ENCODE results near the gene KRTAP5-2.

Gene KRTAP5-2

GRCh38 chr11:1563149-1563638 is 34.9 kb downstream of the KRTAP5-2 start:
- Histone ChIP-seq H3K27ac (no peak overlapping the region), H3K4me3 (ENCODE audit: low read depth, low read length) (no peak overlapping the region), H3K27me3 (replicated peaks) (no peaks in the 10 kb centered on the region), H3K36me3 (replicated peaks) (no peaks in the 10 kb centered on the region)
- no peak for DNase-seq
- in situ Hi-C loops (cut with HindIII; ENCODE audit: low pct_ligation_motif_present, low sequenced_read_pairs), result no loop called here
- no peak for TF ChIP-seq CTCF (IDR thresholded peaks at IDR 0.05; ENCODE audit: low read depth, low read length, missing control alignments)

GRCh38 chr11:1562469-1563148 is 35.5 kb downstream of the KRTAP5-2 start:
- TF ChIP-seq CTCF (IDR thresholded peaks at IDR 0.05; ENCODE audit: low read depth, low read length, missing control alignments), result no peak
- Histone ChIP-seq H3K27me3 (replicated peaks) (no peaks in the 10 kb centered on the region), H3K36me3 (replicated peaks) (no peaks in the 10 kb centered on the region), H3K27ac (no peak overlapping the region), H3K4me3 (ENCODE audit: low read depth, low read length) (no peak overlapping the region)
- DNase-seq, result no peak
- in situ Hi-C loops (cut with HindIII; ENCODE audit: low pct_ligation_motif_present, low sequenced_read_pairs), result no loop called here

- peaks cover 5% of the 10 kb centered on the region for H3K36me3 ChIP-seq (replicated peaks)
- in situ Hi-C loops (cut with HindIII; ENCODE audit: low pct_ligation_motif_present, low sequenced_read_pairs), result no loop called here
- no peak for DNase-seq
- H3K27ac ChIP-seq, result no peak overlapping the region
- no peak overlapping the region for H3K4me3 ChIP-seq (ENCODE audit: low read depth, low read length)
- no peaks in the 10 kb centered on the region for H3K27me3 ChIP-seq (replicated peaks)
- TF ChIP-seq CTCF (IDR thresholded peaks at IDR 0.05; ENCODE audit: low read depth, low read length, missing control alignments), result no peak
Observed at GRCh38 chr11:1561955-1562354, 36.1 kb downstream of the KRTAP5-2 start.

- no peak for DNase-seq
- H3K27ac ChIP-seq, result no peak overlapping the region
- TF ChIP-seq CTCF (IDR thresholded peaks at IDR 0.05; ENCODE audit: low read depth, low read length, missing control alignments), result no peak
- in situ Hi-C loops (cut with HindIII; ENCODE audit: low pct_ligation_motif_present, low sequenced_read_pairs), result no loop called here
- H3K27me3 ChIP-seq (replicated peaks), result no peaks in the 10 kb centered on the region
- H3K36me3 ChIP-seq (replicated peaks), result peaks cover 5% of the 10 kb centered on the region
- no peak overlapping the region for H3K4me3 ChIP-seq (ENCODE audit: low read depth, low read length)
Observed at GRCh38 chr11:1561266-1561665, 36.8 kb downstream of the KRTAP5-2 start.

- Histone ChIP-seq H3K36me3 (replicated peaks) (peaks cover 5% of the 10 kb centered on the region), H3K4me3 (ENCODE audit: low read depth, low read length) (no peak overlapping the region)
Observed at GRCh38 chr11:1560649-1561251, 37.3 kb downstream of the KRTAP5-2 start.

More at GRCh38 chr11:1560649-1561251, 37.3 kb downstream of the KRTAP5-2 start:
- in situ Hi-C loops (cut with HindIII; ENCODE audit: low pct_ligation_motif_present, low sequenced_read_pairs), result no loop called here
- Histone ChIP-seq H3K27ac (no peak overlapping the region), H3K27me3 (replicated peaks) (no peaks in the 10 kb centered on the region)
- no peak for TF ChIP-seq CTCF (IDR thresholded peaks at IDR 0.05; ENCODE audit: low read depth, low read length, missing control alignments)
- DNase-seq, result no peak
